GM23248 (cell line): ENCODE measurements around the gene GGTA1.

Experiments used
- EZH2 ChIP-seq: fragments of 200-600 bp; sonication (generic); IDR thresholded peaks from 2 replicates; pipeline ENCODE4 v1.6.1; 2018; ENCODE audit warnings: antibody characterized with exemption, mild to moderate bottlenecking; ENCODE audit not compliant: insufficient read depth, poor library complexity, severe bottlenecking
- EZH2phosphoT487 ChIP-seq: fragments of 200-600 bp; sonication (generic); IDR thresholded peaks from 2 replicates; pipeline ENCODE4 v1.6.1; 2018; ENCODE audit warnings: antibody characterized with exemption, moderate library complexity, mild to moderate bottlenecking, low read depth; ENCODE audit not compliant: insufficient read depth

DNA sequence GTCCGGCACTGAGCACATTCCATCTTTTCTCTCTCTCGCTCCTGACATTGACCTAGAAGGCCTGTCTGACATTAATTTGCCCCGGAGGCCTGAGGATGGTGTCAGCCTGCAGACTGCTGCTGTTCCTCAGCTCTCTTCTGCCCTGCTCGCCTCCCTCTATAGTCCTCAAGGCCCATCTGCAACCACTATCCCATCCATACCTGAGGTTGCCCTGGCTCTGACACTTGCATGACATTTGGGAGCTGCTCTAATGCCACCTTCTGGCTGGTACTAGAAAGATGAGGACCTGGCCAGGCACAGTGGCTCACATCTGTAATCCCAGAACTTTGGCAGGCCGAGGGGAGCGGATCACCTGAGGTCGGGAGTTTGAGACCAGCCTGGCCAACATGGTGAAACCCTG, 38.6 kb upstream of the GGTA1 start:
- no peak for TF ChIP-seq EZH2
- TF ChIP-seq EZH2phosphoT487, result no peak
